G401 (cell line): Measurements from ENCODE around the gene EIF4E2. TPM values are rescaled to one million over a fixed set of nuclear protein-coding genes. Genes with fewer than 3 reads are reported as not detected.
A peak's percentile ranks its signal among the peaks of the same experiment; 100 is the strongest.

Experiments used
- DNase-seq: peaks from one replicate; pipeline ENCODE4 v3.0.0-alpha.2; 2015; ENCODE audit warnings: low spot score
- in situ Hi-C: cut with HindIII; loops from 2 replicates; pipeline ENCODE4 v1.10.0; 2016; ENCODE audit warnings: low sequenced_read_pairs, mixed read lengths
- total RNA-seq: library from RNA; depleted of rRNA; stranded (reverse); fragments of >200 nt; shearing (Covaris generic); gene quantifications from 2 replicates; pipeline ENCODE4 v1.2.3, GENCODE V29; 2014

Gene EIF4E2
- total RNA-seq, 1 experiment from 2014 or later = 140 TPM

- in situ Hi-C loops = no loop called here
- DNase-seq = no peak
Measured at GRCh38 chr2:232584238-232584637, 33.7 kb downstream of the EIF4E2 start.

- in situ Hi-C loops = no loop called here
- DNase-seq = no peak
Measured at GRCh38 chr2:232586943-232587505, 36.5 kb downstream of the EIF4E2 start.

DNA sequence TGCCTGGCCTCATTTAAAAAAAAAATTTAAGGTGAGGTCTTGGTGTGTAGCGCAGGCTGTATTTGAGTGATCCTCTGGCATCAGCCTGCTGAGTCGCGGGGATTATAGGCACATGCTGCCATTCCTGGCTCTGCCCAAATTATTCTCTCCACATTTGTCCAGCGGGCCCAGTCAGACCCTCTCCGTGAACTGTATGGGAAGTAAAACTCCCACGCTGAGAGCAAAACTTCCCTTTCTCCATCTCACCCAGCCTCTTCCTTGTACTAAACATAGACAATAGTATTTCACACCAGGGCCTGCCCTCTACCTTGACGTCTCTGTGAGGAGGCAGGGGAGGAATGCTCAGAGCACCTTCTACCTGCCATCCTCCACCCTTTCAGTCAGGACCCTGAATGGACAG lies 37.0 kb downstream of the EIF4E2 start:
- in situ Hi-C loops = no loop called here
- no peak for DNase-seq

GRCh38 chr2:232588031-232588430 lies 37.5 kb downstream of the EIF4E2 start:
- in situ Hi-C loops = no loop called here
- DNase-seq = no peak

DNA sequence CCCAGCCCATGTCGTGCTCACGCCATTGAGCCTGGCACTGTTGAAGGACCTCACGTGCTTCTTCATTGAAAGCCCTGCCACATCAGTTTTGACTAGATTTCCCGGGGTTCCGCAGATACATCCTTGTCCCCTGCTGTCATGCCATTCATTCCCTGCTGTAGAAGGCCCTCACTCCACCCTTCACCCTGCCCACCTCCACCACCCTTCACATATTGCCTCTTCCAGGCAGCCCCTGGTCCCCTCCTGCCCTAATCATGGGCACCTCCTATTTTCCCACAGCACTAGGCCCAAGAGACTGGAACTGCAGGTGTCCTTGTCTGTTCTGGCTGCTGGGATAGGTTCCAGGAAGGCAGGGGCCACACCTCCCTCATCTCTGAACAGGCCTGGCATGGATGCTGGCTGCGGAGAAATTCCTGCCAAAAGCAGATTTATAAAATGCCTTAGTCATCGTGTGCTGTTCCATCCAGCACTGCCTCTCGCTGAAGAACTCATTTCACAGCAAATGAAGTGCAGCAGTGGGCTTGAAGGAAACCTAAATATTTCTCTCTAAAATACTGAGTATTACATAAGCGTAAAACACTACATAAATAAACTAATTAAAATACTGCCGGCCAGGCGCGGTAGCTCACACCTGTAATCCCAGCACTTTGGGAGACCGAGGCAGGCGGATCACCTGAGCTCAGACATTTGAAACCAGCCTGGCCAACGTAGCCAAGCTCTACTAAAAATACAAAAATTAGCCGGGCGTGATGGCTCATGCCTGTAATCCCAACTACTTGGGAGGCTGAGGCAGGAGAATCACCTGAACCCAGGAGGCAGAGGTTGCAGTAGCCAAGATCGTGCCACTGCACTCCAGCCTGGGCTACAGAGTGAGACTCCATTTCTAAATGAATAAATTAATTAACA lies 38.4 kb downstream of the EIF4E2 start:
- in situ Hi-C loops = no loop called here
- peak; percentile 79 for DNase-seq

DNA sequence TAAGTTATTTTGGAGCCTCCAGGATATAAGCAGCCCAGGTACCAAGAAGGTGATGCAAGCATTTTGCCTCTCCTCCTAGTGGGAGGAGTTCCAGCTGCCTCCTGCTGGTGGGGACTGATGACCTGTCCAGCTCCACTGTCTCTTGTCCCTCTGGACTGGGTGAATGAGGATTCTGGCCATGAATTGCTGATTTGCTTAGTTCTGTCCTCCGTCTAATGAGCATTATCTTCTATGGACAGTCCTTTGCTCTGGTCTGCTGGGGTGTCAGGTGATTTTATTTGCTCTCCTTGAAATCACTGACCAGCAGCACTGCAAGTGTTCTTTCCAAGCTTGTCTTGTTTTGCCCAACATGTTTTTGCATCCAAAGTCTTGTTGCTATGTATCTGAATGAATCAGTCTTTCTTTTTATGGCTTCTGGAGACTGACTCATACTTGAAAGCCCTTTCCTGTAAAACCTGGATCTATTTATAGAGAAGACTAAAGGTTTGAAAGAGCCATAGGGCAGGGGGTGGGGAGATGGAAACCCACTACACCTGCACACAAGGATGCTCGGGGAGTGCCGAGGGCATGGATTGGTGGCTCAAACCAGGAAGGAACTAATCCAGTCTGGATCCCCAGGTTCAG lies 42.4 kb downstream of the EIF4E2 start:
- no peak for DNase-seq
- in situ Hi-C loops = no loop called here

GRCh38 chr2:232593982-232594381 lies 43.5 kb downstream of the EIF4E2 start:
- in situ Hi-C loops = no loop called here
- DNase-seq = no peak

GRCh38 chr2:232597362-232598079 lies 47.0 kb downstream of the EIF4E2 start:
- no peak for DNase-seq
- in situ Hi-C loops = no loop called here

DNA sequence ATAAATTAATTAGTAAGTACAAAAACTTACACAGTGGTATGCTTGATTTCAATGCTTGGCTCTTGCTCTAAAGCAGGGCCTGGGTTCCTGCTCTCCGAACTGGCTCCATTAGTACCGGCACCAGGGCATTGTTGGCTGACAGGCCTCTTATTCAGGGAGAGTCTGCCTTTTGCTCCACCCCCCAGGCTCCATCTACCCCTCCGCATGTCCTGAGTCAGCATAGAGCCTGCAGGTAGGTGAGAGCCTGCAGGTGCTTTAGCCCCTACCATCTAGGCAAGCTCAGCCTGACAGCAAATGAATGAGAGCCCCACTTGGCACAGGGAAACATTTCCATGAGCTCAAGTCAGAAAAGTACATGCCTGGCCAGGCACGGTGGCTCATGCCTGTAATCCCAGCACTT lies 47.8 kb downstream of the EIF4E2 start:
- in situ Hi-C loops = no loop called here
- DNase-seq = no peak

DNA sequence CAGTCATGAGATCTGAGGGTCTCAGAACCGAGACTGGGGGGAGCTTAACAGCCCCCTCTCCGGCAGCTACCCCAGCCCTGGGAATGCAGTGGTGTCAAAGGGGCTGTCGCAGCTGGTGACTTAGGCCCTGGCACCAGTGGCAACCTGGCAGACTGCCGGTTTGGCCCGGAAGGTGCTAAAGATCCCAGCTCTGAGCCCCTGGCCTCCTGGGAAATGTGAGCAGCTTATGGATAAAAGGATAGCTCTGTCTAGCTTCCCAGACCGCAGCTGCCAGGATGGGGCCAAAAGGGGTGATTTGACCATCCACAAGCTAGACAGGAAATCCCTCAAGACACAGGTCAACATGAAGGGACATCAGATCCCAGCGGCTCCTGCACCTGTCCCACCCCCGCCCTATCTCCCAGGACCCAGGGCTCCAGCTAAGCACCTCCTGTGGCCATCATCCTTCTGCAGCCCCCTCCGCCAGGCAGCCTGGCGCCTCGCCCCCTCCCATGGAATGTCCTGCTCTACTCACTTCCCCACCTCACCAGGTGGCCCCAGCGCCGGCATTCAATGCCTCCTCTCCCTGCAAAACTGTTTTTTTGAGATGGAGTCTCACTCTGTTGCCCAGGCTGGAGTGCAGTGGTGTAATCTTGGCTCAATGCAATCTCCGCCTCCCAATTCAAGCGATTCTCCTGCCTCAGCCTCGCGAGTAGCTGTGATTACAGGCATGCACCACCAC lies 49.7 kb downstream of the EIF4E2 start:
- in situ Hi-C loops = no loop called here
- DNase-seq = no peak

GRCh38 chr2:232603283-232603682 lies 52.8 kb downstream of the EIF4E2 start:
- in situ Hi-C loops = no loop called here
- DNase-seq = no peak

GRCh38 chr2:232604535-232604934 lies 54.0 kb downstream of the EIF4E2 start:
- in situ Hi-C loops = no loop called here
- DNase-seq = no peak

GRCh38 chr2:232607011-232607410 lies 56.5 kb downstream of the EIF4E2 start:
- in situ Hi-C loops = no loop called here
- DNase-seq = no peak

DNA sequence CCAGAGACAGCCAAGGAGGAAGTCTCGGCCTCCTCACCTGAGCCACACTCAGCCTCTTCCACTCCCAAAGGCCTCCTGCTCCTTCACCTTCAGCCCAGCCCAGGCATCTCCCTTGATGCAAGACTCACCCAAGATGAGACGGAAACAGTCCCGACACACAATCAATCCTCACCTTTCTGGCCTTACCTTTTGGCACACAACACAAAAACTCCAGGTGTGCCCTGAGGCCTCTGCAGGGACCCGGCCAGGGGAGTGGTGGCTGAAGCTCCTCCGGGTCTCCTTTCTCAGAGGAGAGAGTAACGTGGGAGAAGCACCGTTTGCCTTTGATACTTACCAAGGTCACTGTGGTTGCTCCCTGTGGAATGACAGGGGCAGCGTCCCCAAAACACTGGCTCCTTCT lies 59.1 kb downstream of the EIF4E2 start:
- no peak for DNase-seq
- in situ Hi-C loops = no loop called here

- in situ Hi-C loops = no loop called here
- DNase-seq = no peak
Measured at GRCh38 chr2:232610081-232610480, 59.6 kb downstream of the EIF4E2 start.

- no peak for DNase-seq
- in situ Hi-C loops = no loop called here
Measured at GRCh38 chr2:232611061-232611460, 60.6 kb downstream of the EIF4E2 start.

- DNase-seq = peak; percentile 28
- in situ Hi-C loops = no loop called here
Measured at GRCh38 chr2:232611559-232612218, 61.2 kb downstream of the EIF4E2 start.

DNA sequence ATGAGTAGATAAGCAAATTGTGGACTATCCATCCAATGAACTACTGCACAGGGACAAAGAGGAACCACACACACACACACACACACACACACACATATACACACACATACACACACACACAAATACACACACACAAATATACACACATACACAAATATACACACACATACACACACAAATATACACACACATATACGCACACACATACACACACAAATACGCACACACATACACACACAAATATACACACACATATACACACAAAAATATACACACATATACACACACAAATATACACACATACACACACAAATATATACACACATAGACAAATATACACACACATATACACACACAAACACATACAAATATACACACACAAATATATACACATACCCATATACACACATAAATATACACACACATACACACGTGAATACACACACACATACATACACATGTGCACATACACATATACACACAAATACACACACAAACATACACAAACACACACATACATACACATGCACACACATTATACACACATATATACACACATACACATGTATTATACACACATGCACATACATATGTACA lies 63.1 kb downstream of the EIF4E2 start:
- no peak for DNase-seq
- in situ Hi-C loops = no loop called here
